G401.6 (cell line): ENCODE data around the gene TBC1D22A.
"Not testable (repeated sequence)": the region's sequence is repeated elsewhere in the genome, so short reads cannot be mapped to it uniquely, and the experiment has no call there.

ENCODE experiments used
- FAIRE-seq: peaks from 2 replicates; lab custom pipeline; 2012; peaks lifted over from hg19 to GRCh38; lab: Jason Lieb, UNC

Gene TBC1D22A

DNA sequence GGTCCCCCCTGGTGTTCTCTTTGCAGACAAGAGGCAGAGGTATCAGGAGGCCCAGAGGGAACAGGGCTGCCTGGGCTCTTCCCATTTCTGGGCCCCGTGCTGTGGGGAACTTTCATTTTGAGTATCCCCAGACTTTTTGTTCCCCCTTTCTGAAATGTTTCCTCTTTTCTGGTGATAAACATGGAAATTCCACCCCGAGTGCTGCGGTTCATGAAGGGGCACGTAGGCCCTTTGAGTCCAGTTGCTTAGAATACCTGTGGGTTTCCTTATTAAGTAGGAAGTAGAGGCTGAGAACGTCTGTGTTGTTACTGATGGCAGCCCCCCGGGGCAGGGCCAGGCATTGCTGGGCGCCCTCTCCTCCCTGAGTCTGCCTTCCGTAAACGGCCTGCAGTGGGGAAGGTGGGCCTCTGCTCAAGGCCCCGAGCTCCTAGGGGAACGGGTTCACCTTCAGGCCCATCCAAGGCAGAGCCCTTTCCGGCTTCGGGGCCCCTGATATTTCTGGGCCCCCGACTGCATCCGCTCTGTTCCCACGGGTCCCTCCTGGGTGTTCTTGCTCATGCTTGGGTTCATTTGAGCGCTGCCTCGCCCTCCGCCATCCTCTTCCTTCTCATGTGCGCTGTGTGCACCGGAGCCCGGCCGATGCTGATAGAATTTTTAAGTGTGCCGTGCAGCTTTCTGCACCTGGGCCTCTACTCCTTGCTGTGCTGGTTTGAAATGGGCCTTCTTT lies 12.0 kb downstream of the TBC1D22A start:
- no peak for FAIRE-seq

GRCh38 chr22:46774980-46775849 lies 12.8 kb downstream of the TBC1D22A start:
- no peak for FAIRE-seq

GRCh38 chr22:46775850-46776826 lies 13.7 kb downstream of the TBC1D22A start:
- no peak for FAIRE-seq

DNA sequence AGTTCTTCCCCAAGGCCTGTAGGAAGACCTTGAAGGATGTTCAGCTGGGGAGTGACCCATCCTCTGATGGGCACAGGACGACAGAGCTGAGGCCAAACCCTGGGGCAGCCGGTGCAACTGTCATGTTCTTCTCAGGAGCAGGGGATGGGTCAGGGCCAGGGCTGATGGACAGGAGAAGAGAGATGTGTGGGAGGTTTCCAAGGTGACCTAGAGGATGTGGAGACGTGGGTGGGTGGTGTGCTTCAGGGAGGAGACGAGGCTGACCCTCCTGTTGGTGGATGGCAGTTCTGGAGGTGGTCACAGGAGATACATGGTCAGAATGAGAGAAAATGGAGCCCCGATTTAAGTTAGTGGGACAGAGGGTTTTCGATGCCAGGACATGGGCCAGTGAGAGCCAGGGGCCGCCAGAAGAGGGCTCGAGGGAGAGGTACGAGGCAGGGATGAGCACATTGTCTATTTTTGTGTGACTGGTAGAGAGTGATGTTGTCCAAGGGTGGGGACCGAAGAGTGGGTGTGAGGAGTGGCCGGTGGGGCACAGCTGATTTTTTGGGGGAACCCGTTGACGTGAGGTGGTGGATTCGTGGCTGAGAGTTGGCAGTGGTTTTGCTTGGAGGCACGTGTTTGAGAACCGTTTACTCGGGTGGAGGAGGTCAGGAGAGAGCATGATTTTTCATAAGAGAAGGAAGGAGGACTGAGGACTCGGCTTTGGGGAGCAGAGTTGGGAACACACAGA lies 14.6 kb downstream of the TBC1D22A start:
- no peak for FAIRE-seq

GRCh38 chr22:46777609-46777970 lies 15.1 kb downstream of the TBC1D22A start:
- no peak for FAIRE-seq

GRCh38 chr22:46779023-46779422 lies 16.6 kb downstream of the TBC1D22A start:
- FAIRE-seq: no peak

DNA sequence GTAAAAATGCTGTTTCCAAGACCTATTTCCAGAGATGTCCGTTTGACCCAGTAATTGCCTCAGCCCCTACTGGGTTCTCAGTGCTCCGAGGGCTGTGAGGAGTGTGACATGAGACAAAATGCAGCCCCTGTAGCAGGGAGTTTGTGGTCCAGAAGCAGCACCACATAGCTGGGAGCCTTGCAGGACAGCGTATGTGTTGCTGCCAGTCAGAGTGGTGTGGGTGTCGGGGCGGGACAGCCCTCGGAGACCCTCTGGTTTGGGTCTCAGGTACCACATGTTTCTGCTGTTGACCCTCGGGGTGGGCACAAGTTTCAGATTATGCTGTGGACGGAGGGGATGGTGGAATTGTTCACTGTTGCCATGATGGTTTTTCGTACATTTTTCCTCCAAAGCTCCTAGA lies 17.2 kb downstream of the TBC1D22A start:
- FAIRE-seq: no peak

DNA sequence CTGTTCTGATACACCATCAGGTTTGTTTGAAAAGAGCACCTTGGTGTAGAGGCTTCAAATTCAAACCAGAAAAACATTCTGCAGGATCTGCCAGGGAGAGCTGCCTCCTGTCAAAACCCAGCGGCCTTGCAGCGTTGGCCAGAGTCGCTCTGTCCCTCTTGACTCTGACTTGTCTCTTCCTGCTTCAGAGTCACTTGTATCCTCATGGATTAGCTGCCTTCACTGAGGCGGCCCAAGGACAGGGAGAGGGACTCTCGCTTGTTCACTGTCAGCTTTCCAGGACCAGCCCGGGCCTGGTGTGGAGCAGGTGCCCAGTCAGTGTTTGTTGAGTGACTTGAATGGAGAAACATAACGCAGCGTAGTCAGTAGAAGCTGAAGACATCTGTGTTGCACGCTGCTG lies 18.0 kb downstream of the TBC1D22A start:
- FAIRE-seq: no peak

DNA sequence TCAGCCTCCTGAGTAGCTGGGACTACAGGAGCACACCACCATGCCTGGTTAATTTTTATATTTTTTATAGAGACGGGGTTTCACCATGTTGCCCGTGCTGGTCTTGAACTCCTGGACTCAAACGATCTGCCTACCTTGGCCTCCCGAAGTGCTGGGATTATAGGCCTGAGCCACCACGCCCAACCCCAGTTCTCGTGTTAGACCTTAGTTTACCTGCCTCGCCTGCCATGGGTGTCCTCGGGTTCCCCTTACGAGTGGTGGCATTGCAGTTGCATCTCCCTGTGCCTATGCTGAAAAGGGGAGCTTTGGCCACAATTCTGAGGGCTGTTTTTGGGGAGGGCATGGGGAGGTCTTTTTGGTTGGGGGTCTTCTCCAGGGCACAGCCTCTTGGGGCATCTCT lies 18.8 kb downstream of the TBC1D22A start:
- no peak for FAIRE-seq

DNA sequence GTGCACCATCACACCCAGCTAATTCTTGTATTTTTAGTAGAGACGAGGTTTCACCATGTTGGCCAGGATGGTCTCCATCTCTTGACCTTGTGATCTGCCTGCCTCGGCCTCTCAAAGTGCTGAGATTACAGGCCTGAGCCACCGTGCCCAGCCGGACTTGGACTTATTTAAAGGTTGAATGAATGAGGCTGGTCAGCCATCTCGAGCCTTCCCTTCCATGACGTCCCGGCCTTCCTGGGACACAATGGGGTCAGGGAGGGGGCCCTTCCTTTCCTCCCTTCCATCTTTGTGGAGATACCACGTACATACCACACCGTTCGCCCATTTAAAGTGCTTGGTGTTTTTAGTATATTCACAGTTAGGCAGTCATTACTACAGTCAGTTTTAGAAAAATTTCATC lies 19.8 kb downstream of the TBC1D22A start:
- not testable (repeated sequence) for FAIRE-seq

DNA sequence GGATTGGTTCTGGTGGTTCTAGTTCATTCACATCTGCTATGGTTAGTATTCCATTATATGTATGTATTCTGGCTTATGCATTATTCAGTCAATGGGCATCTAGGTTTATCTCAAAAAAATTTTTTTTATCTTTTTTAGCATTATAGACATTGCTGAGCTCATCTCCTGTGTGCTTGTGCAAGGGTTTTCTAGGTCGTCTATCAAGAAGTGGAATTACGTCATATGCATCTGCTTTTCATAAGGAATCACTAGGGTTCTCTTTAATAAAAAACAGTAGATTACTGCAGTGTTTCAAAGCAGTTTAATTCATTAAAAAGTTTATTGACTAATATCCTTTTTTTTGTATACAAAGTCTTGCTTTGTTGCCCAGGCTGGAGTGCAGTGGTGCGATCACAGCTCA lies 21.3 kb downstream of the TBC1D22A start:
- no peak for FAIRE-seq

GRCh38 chr22:46788441-46789172 lies 26.2 kb downstream of the TBC1D22A start:
- FAIRE-seq: no peak

DNA sequence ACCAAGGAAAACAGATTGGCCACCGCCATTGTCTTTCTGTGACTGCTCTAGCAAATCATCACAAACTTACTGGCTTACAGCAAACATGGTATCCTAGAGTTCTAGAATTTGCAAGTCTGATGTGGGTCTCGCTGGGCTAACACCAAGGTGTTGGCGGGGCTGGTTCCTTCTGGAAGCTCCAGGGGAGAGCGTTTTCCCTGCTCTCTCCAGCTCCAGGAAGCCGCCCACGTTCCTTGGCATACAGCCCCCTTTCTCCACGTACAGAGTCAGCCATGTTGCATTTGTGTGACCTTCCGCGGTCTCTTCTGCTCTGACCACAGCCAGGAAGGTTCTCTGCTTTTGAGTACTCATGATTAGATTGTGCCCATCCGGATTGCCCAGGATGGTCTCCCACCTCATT lies 27.5 kb downstream of the TBC1D22A start:
- FAIRE-seq: no peak

- no peak for FAIRE-seq
These were observed 28.8 kb downstream of the TBC1D22A start for GRCh38 chr22:46791201-46791731.

GRCh38 chr22:46792061-46792796 lies 29.8 kb downstream of the TBC1D22A start:
- no peak for FAIRE-seq

DNA sequence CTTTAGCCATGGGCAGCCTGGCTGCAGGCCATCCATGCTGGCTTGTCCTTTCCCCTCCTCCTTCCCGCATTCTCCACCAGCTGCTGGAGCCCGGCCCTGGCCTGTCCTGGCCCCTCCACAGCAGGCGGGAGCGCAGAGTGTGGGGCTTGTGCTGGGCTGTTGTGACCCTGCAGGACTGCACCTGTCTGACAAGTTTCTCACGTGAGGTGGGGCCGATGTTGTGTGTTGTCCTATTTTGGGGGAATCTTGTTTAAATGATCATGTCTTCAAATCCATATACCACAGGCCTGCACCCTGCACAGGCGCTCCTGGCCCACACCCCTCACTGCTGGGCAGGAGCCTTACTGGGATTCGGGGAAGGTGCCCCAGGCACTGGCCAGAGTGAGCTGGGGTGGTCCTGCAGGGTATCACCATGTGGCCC lies 30.4 kb downstream of the TBC1D22A start:
- no peak for FAIRE-seq

DNA sequence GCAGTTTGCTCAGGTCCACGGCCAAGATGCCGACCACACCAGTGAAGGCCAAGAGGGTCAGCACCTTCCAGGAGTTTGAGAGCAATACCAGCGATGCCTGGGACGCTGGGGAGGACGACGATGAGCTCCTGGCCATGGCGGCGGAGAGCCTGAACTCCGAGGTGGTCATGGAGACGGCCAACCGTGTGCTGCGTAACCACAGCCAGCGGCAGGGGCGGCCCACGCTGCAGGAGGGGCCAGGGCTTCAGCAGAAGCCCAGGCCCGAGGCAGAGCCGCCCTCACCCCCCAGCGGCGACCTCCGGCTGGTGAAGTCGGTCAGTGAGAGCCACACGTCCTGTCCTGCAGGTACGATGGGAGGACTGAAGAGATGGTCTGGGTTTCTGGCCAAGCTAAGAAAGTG lies 31.0 kb downstream of the TBC1D22A start:
- no peak for FAIRE-seq

DNA sequence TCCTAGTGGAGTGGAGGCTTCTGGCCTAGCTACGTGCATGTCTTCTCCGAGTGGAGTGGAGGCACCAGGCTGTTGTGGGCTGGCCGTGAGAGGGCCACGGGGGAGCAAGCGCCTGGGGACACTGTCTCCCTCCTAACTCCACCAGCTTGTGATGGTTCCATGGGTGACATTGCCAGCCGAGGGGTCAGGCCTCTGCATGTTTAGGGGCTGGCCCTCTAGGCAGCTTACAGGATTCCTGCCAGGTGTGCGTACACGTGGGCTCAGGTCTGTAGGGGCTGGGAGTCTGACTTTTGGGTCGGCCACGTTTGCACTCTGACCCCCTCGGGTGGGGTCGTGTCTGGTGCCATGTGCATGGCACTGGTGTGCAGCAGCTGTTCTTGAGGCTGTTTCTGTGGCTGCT lies 31.6 kb downstream of the TBC1D22A start:
- FAIRE-seq: no peak

- no peak for FAIRE-seq
These were observed 32.0 kb downstream of the TBC1D22A start for GRCh38 chr22:46794491-46794890.

- no peak for FAIRE-seq
These were observed 32.7 kb downstream of the TBC1D22A start for GRCh38 chr22:46795140-46795539.
